Measurements from ENCODE around the gene NT5DC4.

NT5DC4 gene

DNA sequence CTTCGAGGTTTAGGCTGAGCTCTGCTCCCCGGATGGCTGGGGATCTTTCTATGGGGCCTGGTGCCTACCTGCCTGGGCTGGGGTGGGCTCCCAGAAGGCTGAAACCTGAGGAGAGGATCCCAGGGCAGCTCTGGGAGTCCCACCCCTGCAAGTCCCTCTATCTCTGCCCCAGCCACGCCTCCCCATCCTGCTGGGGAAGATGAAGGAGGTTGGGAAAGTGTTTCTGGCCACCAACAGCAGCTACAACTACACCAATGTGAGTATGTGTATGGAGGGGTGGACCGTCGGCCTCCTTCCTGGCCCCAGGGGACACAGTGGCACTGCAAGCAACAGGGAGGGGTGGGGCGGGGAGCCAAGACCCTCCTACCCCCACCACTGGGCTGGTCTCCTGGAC, 2.7 kb downstream of the NT5DC4 start:
- no peak for DNase-seq (ENCODE audit: low spot score)

DNA sequence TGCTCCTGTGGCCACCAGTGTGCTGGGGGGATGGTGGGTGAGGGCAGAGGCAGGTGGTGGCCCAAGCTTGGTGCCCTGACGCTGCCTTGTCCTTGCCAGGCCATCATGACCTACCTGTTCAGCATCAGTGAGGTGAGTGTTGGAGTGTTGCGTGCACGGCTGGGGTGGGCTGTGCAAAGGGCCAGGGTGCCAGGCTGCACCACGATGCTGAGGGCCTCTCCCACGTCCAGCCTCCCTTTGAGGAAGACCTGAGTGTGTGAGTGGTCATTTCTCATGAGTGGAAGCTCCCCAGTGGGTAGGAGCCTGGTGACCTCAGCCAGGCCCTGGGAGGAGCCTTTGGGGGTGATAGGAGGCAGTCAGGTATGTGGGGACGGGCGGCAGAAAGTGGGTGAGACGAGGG, 3.2 kb downstream of the NT5DC4 start:
- DNase-seq (ENCODE audit: low spot score) = no peak

DNA sequence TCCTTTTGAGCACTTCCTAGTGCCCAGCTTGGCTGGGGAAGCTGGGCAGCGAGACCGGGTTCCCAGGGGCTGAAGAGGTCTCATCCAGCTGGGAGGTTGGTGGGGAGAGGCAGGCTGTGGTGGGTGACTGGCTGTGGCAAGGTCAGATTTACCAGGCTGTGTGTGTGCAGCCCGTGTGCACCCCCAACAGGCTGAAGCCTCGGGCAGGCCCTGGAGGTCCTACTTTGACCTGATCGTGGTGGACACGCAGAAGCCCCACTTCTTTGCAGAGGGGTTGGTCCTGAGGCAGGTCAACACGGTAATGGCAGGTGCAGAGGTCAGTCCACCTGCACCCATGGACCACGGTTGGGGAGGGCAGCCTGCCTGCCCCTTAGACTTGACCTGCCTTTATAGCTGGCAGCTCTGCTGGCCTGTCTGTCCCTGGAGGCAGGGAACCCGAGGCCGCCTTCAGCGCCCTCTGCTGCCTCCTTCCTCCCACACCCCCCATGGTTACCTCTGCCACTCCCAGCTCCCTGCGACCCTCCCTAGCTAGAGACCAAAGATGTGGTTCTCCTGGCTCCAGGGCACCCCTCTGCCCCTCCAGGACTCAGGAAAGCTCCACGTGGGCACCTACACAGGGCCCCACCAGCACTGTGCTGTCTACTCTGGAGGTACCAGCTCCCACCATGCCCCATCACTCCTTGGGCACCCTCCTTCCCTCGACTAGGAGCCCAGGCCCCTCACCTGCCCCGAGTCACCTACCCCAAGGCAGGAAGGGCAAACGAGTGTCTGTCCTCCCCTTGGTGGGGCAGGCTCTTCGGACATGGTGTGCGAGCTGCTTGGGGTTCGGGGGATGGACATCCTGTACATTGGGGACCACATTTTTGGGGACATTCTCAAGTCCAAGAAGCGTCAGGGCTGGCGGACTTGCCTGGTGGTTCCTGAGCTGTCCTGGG, 4.0 kb downstream of the NT5DC4 start:
- DNase-seq (ENCODE audit: low spot score) = no peak

- DNase-seq (ENCODE audit: low spot score) = no peak
These were observed 5.0 kb downstream of the NT5DC4 start for GRCh38 chr2:112725545-112726457.

- peak; percentile 97 for DNase-seq (ENCODE audit: low spot score)
These were observed 5.8 kb downstream of the NT5DC4 start for GRCh38 chr2:112726487-112727190.

GRCh38 chr2:112727276-112728028, 6.6 kb downstream of the NT5DC4 start:
- no peak for DNase-seq (ENCODE audit: low spot score)

DNA sequence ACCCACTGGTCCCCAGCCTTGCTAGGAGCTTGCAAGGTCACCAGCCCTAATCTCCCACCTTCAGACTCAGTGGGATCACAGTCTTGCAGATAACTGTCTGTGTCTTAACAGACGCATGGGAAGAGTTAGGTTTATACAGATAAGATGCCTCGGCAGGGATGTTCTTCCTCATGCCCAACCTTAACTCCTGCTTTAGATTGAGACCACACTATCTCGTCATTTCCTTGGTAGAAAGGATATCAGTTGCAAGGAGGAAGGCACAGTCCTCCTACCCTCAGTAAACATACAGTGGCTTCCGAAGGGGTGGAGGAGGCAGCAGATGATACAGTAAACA, 7.2 kb downstream of the NT5DC4 start:
- DNase-seq (ENCODE audit: low spot score) = no peak

DNA sequence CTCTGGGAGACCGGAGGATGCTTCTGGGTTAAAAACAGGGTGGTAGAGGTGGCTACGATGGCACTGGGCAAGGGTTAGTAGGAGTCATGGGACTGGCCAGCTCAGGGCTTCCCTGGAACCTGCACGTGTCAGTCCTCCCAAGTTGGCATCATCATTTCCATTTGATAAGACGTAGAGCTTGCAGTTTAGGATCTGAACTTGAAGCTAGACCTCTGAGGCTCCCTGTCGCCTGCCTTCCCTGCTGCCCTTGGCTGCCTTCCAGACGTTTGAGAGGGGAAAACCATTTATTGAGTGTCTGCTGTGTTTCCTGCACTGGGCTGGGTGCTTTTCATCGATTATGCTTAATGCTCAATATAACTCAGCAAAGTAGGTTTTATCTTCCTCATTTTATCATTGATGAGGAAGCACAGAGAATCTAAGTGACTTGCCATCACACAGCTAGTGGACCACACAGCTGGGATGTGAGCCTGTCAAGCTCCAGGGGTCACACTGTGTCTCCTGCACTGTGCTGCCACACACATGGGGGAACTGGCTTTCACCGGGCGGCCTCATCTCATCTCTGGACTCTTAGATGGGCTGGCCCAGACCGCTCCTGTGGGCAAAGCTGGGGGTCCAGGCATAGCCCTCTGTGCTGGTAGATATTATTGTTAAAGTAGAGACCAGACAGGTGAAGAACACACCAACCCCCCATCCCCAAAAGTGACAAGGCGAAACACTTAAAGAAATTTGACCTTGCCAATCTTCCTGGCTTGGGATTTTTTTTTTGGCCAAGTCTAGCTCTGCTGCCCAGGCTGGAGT, 7.8 kb downstream of the NT5DC4 start:
- no peak for DNase-seq (ENCODE audit: low spot score)

- no peak for DNase-seq (ENCODE audit: low spot score)
These were observed 9.4 kb downstream of the NT5DC4 start for GRCh38 chr2:112730216-112730615.

DNA sequence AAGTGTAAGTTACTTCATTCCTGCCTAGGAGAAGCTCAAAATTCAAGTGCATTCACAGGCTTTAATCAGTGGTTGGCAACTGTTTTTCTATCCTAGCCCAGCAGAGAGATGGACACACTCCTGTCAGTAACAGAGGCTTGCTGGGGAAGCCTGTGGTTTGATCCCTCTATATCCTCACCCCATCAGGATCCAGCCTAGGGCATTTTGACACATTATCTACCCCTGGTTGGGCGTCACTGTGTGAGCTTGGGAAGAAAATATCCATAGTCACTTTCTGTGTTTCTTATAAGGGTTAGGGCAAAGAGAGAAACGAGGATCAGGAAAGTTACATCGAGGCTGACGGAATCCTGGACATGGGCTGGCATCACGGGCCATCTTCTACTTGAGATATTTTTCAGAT, 10.0 kb downstream of the NT5DC4 start:
- no peak for DNase-seq (ENCODE audit: low spot score)

GRCh38 chr2:112731479-112731878, 10.7 kb downstream of the NT5DC4 start:
- no peak for DNase-seq (ENCODE audit: low spot score)

DNA sequence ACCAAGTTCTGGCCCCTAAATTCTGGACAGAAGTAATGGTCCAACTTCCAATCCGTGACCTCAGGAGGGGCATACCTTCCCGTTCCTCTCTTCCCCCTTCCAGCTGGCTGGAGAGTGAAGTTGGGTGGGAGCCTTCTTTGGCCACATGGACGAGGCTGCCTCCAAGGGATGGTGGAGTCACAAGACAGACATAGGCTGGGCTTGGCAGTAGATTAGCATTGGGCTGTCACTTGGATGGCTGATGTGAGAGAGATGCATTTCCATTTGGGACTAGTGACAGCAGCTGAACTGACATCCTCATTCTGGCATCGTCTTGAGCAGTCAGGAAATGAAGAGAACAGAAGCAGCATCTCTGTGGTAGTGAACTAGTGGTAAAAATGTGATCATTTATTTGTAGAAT, 12.6 kb downstream of the NT5DC4 start:
- no peak for DNase-seq (ENCODE audit: low spot score)

- DNase-seq (ENCODE audit: low spot score) = no peak
These were observed 13.1 kb downstream of the NT5DC4 start for GRCh38 chr2:112733871-112734270.

GRCh38 chr2:112737542-112738232, 16.9 kb downstream of the NT5DC4 start:
- no peak for DNase-seq (ENCODE audit: low spot score)

DNA sequence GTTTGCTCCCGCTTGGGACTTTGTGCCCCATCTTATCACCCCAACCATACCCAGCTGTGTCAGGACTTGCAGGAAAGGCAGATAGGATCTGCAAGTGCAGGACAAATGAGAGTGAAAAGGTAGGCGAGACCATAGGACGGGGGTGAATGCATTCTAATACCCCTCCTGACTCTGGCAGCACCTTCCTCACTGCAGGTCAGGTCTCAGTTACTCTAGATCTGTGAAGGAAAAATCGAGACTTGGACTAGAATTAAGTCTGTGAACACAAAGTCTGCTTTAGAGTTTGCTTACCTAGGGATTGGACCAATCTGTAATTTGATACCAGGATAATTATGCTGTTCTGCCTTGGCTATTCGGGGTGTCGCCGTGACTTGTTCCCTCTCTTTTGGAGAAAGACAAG, 19.7 kb downstream of the NT5DC4 start:
- DNase-seq (ENCODE audit: low spot score) = no peak

DNA sequence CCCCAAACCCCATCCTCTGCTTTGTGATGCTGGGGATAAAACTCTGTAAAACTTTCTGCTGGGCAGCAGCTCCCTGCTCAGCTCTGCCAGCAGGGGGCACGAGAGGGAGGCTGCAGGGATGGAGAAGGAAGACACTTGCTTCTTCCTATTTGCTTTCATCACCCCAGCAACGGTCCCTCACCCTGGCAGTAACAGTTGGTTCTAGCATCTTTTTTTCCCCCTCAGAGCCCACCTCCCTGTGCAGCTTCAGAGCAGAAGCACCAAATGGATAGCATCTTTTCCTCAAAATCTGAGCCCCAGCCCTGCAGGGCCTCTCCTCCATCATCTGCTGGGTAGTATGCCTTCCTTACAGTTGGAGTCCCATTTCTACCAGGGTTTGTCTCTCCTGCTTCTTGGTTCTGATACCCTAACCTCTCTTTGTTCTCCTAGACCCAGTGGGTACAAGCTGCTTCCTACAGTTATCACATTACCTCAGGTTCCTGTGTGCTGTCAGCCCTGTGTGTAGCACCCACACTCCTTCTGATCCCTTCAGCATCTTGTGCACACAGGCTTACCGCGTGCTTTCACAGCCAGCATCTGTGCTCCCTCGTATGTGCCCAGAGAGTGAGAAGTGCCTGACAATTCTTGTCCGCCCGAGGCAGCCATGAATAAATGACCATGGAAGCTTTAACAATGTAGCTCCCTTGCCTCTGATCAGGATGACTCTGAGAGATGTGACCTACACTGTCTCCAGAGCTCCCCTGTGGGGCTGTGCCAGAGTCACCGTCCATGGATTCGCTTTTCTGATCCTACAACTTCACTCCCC, 29.1 kb downstream of the NT5DC4 start:
- peak; percentile 91 for DNase-seq (ENCODE audit: low spot score)

GRCh38 chr2:112750560-112750843, 29.7 kb downstream of the NT5DC4 start:
- DNase-seq (ENCODE audit: low spot score) = peak; percentile 14

DNA sequence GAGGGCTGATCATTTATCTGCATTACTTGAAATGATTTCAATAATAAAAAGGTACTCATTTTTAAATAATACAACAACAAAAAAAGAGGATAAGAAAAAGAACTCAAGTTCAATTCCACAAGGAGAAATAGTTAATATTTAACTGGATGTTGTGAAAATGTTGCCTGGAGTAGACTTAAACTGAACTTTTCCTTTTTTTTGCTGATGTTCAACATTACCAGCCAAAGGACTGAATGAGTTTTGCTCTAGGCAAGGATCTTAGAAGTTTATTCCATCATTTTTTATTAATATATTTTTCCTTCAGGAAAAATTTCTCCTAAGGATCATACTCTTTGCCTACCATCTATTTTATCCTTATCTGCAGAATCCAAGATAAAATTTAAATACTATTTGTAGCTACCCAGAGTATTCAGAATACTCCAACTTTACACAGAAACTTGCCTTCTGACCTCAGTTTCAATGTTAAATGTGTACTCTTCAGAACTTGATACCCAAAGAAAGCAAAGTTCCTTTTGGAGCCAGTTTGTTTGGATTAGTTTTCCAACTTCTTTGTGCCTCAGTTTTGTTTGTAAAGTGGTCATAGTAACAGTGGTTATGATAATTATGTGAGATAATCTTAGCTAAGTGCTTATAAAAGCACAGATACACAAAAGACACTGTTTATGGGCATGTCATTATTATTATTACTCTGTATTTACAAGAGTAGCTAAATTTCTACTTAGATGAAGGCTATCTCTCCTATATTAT, 30.8 kb downstream of the NT5DC4 start:
- no peak for DNase-seq (ENCODE audit: low spot score)

GRCh38 chr2:112752667-112753066, 31.8 kb downstream of the NT5DC4 start:
- no peak for DNase-seq (ENCODE audit: low spot score)
